Large intestine (tissue), 3 donors: ENCODE measurements around the gene HSPBAP1. TPM values are rescaled to one million over a fixed set of nuclear protein-coding genes. Genes with fewer than 3 reads are reported as not detected.
"Not testable (repeated sequence)": the region's sequence is repeated elsewhere in the genome, so short reads cannot be mapped to it uniquely, and the experiment has no call there.

Source experiments
- DNase-seq, 2 donors: peaks; one replicate each; pipeline versions ENCODE4 v3.0.0 to v3.0.0-alpha.2; 2013
- H3K27ac ChIP-seq: one replicate; pipeline ENCODE4 v1.5.1; 2013; ENCODE audit warnings: low read length
- H3K27me3 ChIP-seq: 2 replicates; pipeline ENCODE4 v1.6.1; 2013; ENCODE audit warnings: low read length; ENCODE audit not compliant: control insufficient read depth, insufficient read depth
- H3K36me3 ChIP-seq: 2 replicates; pipeline ENCODE4 v1.6.1; 2013; ENCODE audit warnings: low read length; ENCODE audit not compliant: control insufficient read depth, insufficient read depth
- H3K4me1 ChIP-seq: one replicate; pipeline ENCODE4 v1.6.1; 2013; ENCODE audit warnings: low read length; ENCODE audit not compliant: control insufficient read depth, insufficient read depth
- H3K4me3 ChIP-seq: one replicate; pipeline ENCODE4 v1.5.1; 2013; ENCODE audit warnings: low read length
- H3K9me3 ChIP-seq: one replicate; pipeline ENCODE4 v1.6.1; 2013; ENCODE audit warnings: mild to moderate bottlenecking, low read depth, low read length, moderate library complexity; ENCODE audit not compliant: control insufficient read depth
- WGBS: methylation state at CpG from one replicate; pipeline ENCODE4 v1.1.5; 2013; ENCODE audit warnings: low lambda C conversion rate; ENCODE audit not compliant: insufficient coverage; 5-methylcytosine and 5-hydroxymethylcytosine counted together
- polyA plus RNA-seq: library from polyadenylated mRNA; unstranded; fragments of 120-200 nt; gene quantifications from one replicate; pipeline ENCODE4 v1.2.1, GENCODE V29; 2013

The HSPBAP1 gene
- polyA plus RNA-seq, 1 donor = 13.2 TPM

GRCh38 chr3:122742234-122742633, 51.4 kb downstream of the HSPBAP1 start:
- no peak for DNase-seq
- H3K36me3 ChIP-seq = peaks cover 12% of the 10 kb centered on the region
- no peaks in the 10 kb centered on the region for H3K4me1 ChIP-seq
- H3K27me3 ChIP-seq = no peaks in the 10 kb centered on the region
- H3K27ac ChIP-seq = no peak overlapping the region
- no peak overlapping the region for H3K4me3 ChIP-seq
- H3K9me3 ChIP-seq = peaks cover 6% of the 10 kb centered on the region

- peaks cover 12% of the 10 kb centered on the region for H3K36me3 ChIP-seq
- no peak overlapping the region for H3K27ac ChIP-seq
- no peak overlapping the region for H3K4me3 ChIP-seq
- WGBS = no CpG with 5 or more reads among the region's 3 CpGs
- no peak for DNase-seq
- no peaks in the 10 kb centered on the region for H3K9me3 ChIP-seq
- H3K4me1 ChIP-seq = no peaks in the 10 kb centered on the region
- no peaks in the 10 kb centered on the region for H3K27me3 ChIP-seq
Measured at GRCh38 chr3:122739172-122739571, 54.5 kb downstream of the HSPBAP1 start.

- H3K27ac ChIP-seq, H3K36me3 ChIP-seq, H3K4me3 ChIP-seq, H3K27me3 ChIP-seq, H3K9me3 ChIP-seq, H3K4me1 ChIP-seq, DNase-seq: not testable (repeated sequence)
- 100% methylated on average over 3 of the region's 22 CpGs for WGBS
Measured at GRCh38 chr3:122732682-122733525, 60.7 kb downstream of the HSPBAP1 start.

GRCh38 chr3:122730240-122730639, 63.4 kb downstream of the HSPBAP1 start:
- Histone ChIP-seq H3K4me3 (no peak overlapping the region), H3K4me1 (no peaks in the 10 kb centered on the region), H3K27ac (no peak overlapping the region), H3K27me3 (no peaks in the 10 kb centered on the region), H3K36me3 (peaks cover 8% of the 10 kb centered on the region), H3K9me3 (peaks cover 5% of the 10 kb centered on the region)
- DNase-seq = no peak
- no CpG with 5 or more reads among the region's 4 CpGs for WGBS

GRCh38 chr3:122728756-122729514, 64.7 kb downstream of the HSPBAP1 start:
- H3K4me1 ChIP-seq = no peaks in the 10 kb centered on the region
- whole genome bisulfite sequencing = no CpG with 5 or more reads among the region's 8 CpGs

GRCh38 chr3:122728186-122728585, 65.4 kb downstream of the HSPBAP1 start:
- H3K4me3 ChIP-seq = no peak overlapping the region
- H3K27me3 ChIP-seq = no peaks in the 10 kb centered on the region
- H3K4me1 ChIP-seq = no peaks in the 10 kb centered on the region
- WGBS = 94% methylated on average over 3 of the region's 3 CpGs
- DNase-seq = no peak
- no peak overlapping the region for H3K27ac ChIP-seq
- peaks cover 9% of the 10 kb centered on the region for H3K36me3 ChIP-seq
- peaks cover 14% of the 10 kb centered on the region for H3K9me3 ChIP-seq

More at GRCh38 chr3:122728756-122729514, 64.7 kb downstream of the HSPBAP1 start:
- peaks cover 14% of the 10 kb centered on the region for H3K9me3 ChIP-seq
- no peak for DNase-seq
- H3K27me3 ChIP-seq = no peaks in the 10 kb centered on the region
- H3K27ac ChIP-seq = no peak overlapping the region
- no peak overlapping the region for H3K4me3 ChIP-seq
- H3K36me3 ChIP-seq = peaks cover 8% of the 10 kb centered on the region

DNA sequence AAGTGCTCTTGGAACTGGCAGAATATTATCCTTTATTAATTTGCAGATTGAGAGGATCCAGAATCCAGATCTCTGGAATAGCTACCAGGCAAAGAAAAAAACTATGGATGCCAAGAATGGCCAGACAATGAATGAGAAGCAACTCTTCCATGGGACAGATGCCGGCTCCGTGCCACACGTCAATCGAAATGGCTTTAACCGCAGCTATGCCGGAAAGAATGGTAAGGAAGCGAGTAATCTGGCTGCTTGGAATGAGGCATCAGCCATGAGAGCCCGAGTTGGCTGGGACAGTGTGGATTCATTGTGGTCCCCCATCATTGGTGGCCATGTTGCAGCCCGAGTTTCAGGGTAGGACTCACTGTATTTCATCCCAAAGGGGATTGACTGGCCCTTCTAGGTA, 65.9 kb downstream of the HSPBAP1 start:
- Histone ChIP-seq H3K27me3 (no peaks in the 10 kb centered on the region), H3K36me3 (peaks cover 11% of the 10 kb centered on the region), H3K27ac (no peak overlapping the region), H3K4me1 (no peaks in the 10 kb centered on the region), H3K9me3 (peaks cover 14% of the 10 kb centered on the region), H3K4me3 (no peak overlapping the region)
- WGBS = no CpG with 5 or more reads among the region's 9 CpGs
- DNase-seq = no peak

DNA sequence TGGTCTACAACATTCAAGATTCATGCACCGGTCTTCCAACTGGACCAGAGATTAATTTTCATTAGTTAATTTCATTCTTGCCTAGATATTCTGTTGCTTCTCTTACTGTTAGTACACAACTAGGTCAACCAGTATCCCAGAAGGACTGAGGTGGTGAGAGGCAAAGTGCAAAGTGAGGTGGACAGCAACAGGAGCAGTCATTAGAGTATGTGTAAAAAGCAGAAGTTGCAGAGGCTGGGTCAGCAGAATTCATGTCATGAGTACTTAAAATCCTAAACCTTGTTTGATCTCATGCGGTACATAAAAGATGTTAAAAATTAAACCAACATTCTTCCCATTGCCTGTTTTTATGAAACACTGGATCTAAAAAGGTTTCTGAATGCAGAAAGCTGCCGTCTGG, 66.3 kb downstream of the HSPBAP1 start:
- H3K9me3 ChIP-seq = peaks cover 14% of the 10 kb centered on the region
- peaks cover 14% of the 10 kb centered on the region for H3K36me3 ChIP-seq
- no peak overlapping the region for H3K4me3 ChIP-seq
- no CpG with 5 or more reads among the region's 3 CpGs for WGBS
- H3K27me3 ChIP-seq = no peaks in the 10 kb centered on the region
- no peak overlapping the region for H3K27ac ChIP-seq
- DNase-seq = peak; percentile 20 to 21
- no peaks in the 10 kb centered on the region for H3K4me1 ChIP-seq

DNA sequence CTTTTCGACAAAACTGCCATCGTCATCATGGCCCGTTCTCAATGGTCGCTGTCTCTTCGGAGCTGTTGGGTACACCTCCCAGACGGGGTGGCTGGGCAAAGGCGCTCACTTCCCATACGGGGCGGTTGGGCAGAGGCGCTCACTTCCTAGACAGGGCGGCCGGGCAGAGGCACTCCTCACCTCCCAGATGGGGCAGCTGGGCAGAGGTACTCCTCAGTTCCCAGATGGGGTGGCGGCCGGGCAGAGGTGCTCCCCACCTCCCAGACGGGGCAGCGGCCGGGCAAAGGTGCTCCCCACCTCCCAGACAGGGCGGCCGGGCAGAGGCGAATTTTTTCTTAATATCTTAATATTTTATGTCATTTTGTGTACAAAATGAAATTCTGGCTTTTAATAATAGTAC, 68.5 kb downstream of the HSPBAP1 start:
- H3K4me3 ChIP-seq = no peak overlapping the region
- no peak overlapping the region for H3K27ac ChIP-seq
- no peaks in the 10 kb centered on the region for H3K27me3 ChIP-seq
- 100% methylated on average over 1 of the region's 20 CpGs for WGBS
- H3K4me1 ChIP-seq = no peaks in the 10 kb centered on the region
- H3K36me3 ChIP-seq = peaks cover 21% of the 10 kb centered on the region
- peaks cover 14% of the 10 kb centered on the region for H3K9me3 ChIP-seq
- no peak for DNase-seq

- no peak overlapping the region for H3K4me3 ChIP-seq
- H3K27ac ChIP-seq = no peak overlapping the region
- peaks cover 57% of the 10 kb centered on the region for H3K36me3 ChIP-seq
- H3K9me3 ChIP-seq = peaks cover 5% of the 10 kb centered on the region
- DNase-seq = no peak
- no peaks in the 10 kb centered on the region for H3K27me3 ChIP-seq
- no CpG with 5 or more reads among the region's 3 CpGs for WGBS
- H3K4me1 ChIP-seq = no peaks in the 10 kb centered on the region
Measured at GRCh38 chr3:122719273-122719921, 74.2 kb downstream of the HSPBAP1 start.
